ENCODE measurements around the gene TOP3A. TPM values are rescaled to one million over a fixed set of nuclear protein-coding genes. Genes with fewer than 3 reads are reported as not detected.

Gene TOP3A
- total RNA-seq, 1 donor from 2014 or later, result 14.1 TPM

- DNase-seq (ENCODE audit: low spot score), result no peak
- intact Hi-C loops (cut with DNase I), result no loop called here
These were observed 22.9 kb downstream of the TOP3A start for GRCh38 chr17:18291718-18292540.

- no peak for DNase-seq (ENCODE audit: low spot score)
- intact Hi-C loops (cut with DNase I), result no loop called here
These were observed 29.5 kb downstream of the TOP3A start for GRCh38 chr17:18285296-18285695.

- DNase-seq (ENCODE audit: low spot score), result no peak
- intact Hi-C loops (cut with DNase I), result no loop called here
These were observed 33.0 kb downstream of the TOP3A start for GRCh38 chr17:18281788-18282187.

GRCh38 chr17:18280766-18281371, 33.9 kb downstream of the TOP3A start:
- no peak for DNase-seq (ENCODE audit: low spot score)
- intact Hi-C loops (cut with DNase I), result no loop called here

GRCh38 chr17:18280249-18280648, 34.5 kb downstream of the TOP3A start:
- no peak for DNase-seq (ENCODE audit: low spot score)
- intact Hi-C loops (cut with DNase I), result no loop called here

- intact Hi-C loops (cut with DNase I), result no loop called here
- no peak for DNase-seq (ENCODE audit: low spot score)
These were observed 35.9 kb downstream of the TOP3A start for GRCh38 chr17:18278867-18279266.

- intact Hi-C loops (cut with DNase I), result no loop called here
- no peak for DNase-seq (ENCODE audit: low spot score)
These were observed 37.7 kb downstream of the TOP3A start for GRCh38 chr17:18277076-18277475.

- intact Hi-C loops (cut with DNase I), result no loop called here
- no peak for DNase-seq (ENCODE audit: low spot score)
These were observed 44.5 kb downstream of the TOP3A start for GRCh38 chr17:18270046-18270931.

GRCh38 chr17:18267927-18268711, 46.7 kb downstream of the TOP3A start:
- intact Hi-C loops (cut with DNase I), result no loop called here

GRCh38 chr17:18267366-18267765, 47.4 kb downstream of the TOP3A start:
- DNase-seq (ENCODE audit: low spot score), result no peak
- intact Hi-C loops (cut with DNase I), result no loop called here

More at GRCh38 chr17:18267927-18268711, 46.7 kb downstream of the TOP3A start:
- DNase-seq (ENCODE audit: low spot score), result no peak

GRCh38 chr17:18263885-18264682, 50.7 kb downstream of the TOP3A start:
- intact Hi-C loops (cut with DNase I), result no loop called here
- DNase-seq (ENCODE audit: low spot score), result no peak

GRCh38 chr17:18262641-18263040, 52.2 kb downstream of the TOP3A start:
- no peak for DNase-seq (ENCODE audit: low spot score)
- intact Hi-C loops (cut with DNase I), result no loop called here

- no peak for DNase-seq (ENCODE audit: low spot score)
- intact Hi-C loops (cut with DNase I), result no loop called here
These were observed 52.7 kb downstream of the TOP3A start for GRCh38 chr17:18262111-18262510.

GRCh38 chr17:18261659-18262058, 53.1 kb downstream of the TOP3A start:
- intact Hi-C loops (cut with DNase I), result loop anchor here (2.0 kb wide), 3 partner anchors 37 to 77 kb away; partner anchors contain the start of genes LLGL1, SMCR8 and TOP3A

GRCh38 chr17:18261146-18261515, 53.7 kb downstream of the TOP3A start:
- intact Hi-C loops (cut with DNase I), result loop anchor here (2.0 kb wide), 3 partner anchors 36 to 76 kb away; partner anchors contain the start of genes LLGL1, SMCR8 and TOP3A

More at GRCh38 chr17:18261659-18262058, 53.1 kb downstream of the TOP3A start:
- DNase-seq (ENCODE audit: low spot score), result no peak

GRCh38 chr17:18260332-18261145, 54.3 kb downstream of the TOP3A start, which contains the start of gene MIEF2:
MIEF2 (plus strand) TSS chr17:18260662; CDS start chr17:18262721, 2,059 bp downstream.
- intact Hi-C loops (cut with DNase I), result loop anchor here (2.0 kb wide), 3 partner anchors 36 to 76 kb away; partner anchors contain the start of genes LLGL1, SMCR8 and TOP3A
- DNase-seq (ENCODE audit: low spot score), result peak; percentile 98

More at GRCh38 chr17:18261146-18261515, 53.7 kb downstream of the TOP3A start:
- DNase-seq (ENCODE audit: low spot score), result peak; percentile 94
